ENCODE data around the gene LIN7C.

Gene LIN7C

DNA sequence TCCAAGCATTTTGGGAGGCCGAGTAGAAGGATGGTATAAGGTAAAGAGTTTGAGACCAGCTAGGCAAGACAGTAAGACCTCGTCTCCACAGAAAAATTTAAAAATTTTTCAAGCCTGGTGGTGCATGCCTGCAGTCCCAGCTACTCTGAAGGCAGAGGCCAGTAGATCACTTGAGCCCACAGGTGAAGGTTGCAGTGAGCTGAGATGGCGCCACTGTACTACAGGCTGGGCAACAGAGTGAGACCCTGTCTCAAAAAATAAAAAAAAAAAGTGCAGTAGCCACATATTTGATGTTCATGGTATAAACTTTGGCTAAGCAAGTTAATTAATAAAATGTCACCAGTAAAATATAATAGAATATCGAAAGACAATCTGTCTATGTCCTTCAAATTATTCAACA lies 60.9 kb downstream of the LIN7C start:
- no peak for DNase-seq (ENCODE audit: low spot score)

- no peak for DNase-seq (ENCODE audit: low spot score)
Measured at GRCh38 chr11:27444801-27445215, 61.8 kb downstream of the LIN7C start.
